Osteoblast (primary cell): ENCODE data around the gene DMKN. TPM values are rescaled to one million over a fixed set of nuclear protein-coding genes. Genes with fewer than 3 reads are reported as not detected.
A peak's percentile ranks its signal among the peaks of the same experiment; 100 is the strongest.

ENCODE experiments used
- DNase-seq: peaks from one replicate; pipeline ENCODE4 v3.0.0; 2011; ENCODE audit warnings: low spot score, mixed read lengths; ENCODE audit not compliant: insufficient read length; ENCODE audit errors: missing footprints
- H2AFZ ChIP-seq: 2 replicates; pipeline ENCODE4 v1.6.0; 2011; ENCODE audit warnings: mild to moderate bottlenecking, low read length
- H3K27ac ChIP-seq: 2 replicates; pipeline ENCODE4 v1.5.1; 2011; ENCODE audit warnings: mild to moderate bottlenecking, low read depth, low read length, moderate library complexity
- H3K27me3 ChIP-seq: 2 replicates; pipeline ENCODE4 v1.6.0; 2012; ENCODE audit warnings: mild to moderate bottlenecking, control low read depth, inconsistent platforms, low read length, moderate library complexity; ENCODE audit not compliant: insufficient read depth
- H3K36me3 ChIP-seq: 2 replicates; pipeline ENCODE4 v1.5.1; 2011; ENCODE audit warnings: mild to moderate bottlenecking, low read length, control low read depth, moderate library complexity; ENCODE audit not compliant: insufficient read depth
- H3K4me1 ChIP-seq: 2 replicates; pipeline ENCODE4 v1.5.1; 2011; ENCODE audit warnings: mild to moderate bottlenecking, low read length, control low read depth, moderate library complexity; ENCODE audit not compliant: insufficient read depth
- H3K4me2 ChIP-seq: 2 replicates; pipeline ENCODE4 v1.6.0; 2011; ENCODE audit warnings: mild to moderate bottlenecking, low read length; ENCODE audit not compliant: insufficient read depth
- H3K4me3 ChIP-seq: fragments of 200-600 bp; sonication (generic); 3 replicates; pipeline ENCODE4 v1.5.1; 2012; ENCODE audit warnings: mild to moderate bottlenecking, low read length, inconsistent platforms; ENCODE audit not compliant: insufficient read depth
- H3K79me2 ChIP-seq: 2 replicates; pipeline ENCODE4 v1.6.0; 2012; ENCODE audit warnings: mild to moderate bottlenecking, low read length, control low read depth, inconsistent platforms; ENCODE audit not compliant: insufficient read depth
- H3K9me3 ChIP-seq: 2 replicates; pipeline ENCODE4 v1.5.1; 2011; ENCODE audit warnings: low read depth, low read length, control low read depth
- H4K20me1 ChIP-seq: 2 replicates; pipeline ENCODE4 v1.6.0; 2012; ENCODE audit warnings: mild to moderate bottlenecking, low read length, control low read depth; ENCODE audit not compliant: insufficient read depth
- total RNA-seq: library from RNA; depleted of rRNA; stranded (reverse); fragments of >200 nt; gene quantifications from 2 replicates; pipeline ENCODE4 v1.2.3, GENCODE V29; 2012
- TF ChIP-seq, protein P1 (sequence below): IDR thresholded peaks from 2 replicates; pipeline ENCODE4 v1.5.1; 2011; ENCODE audit warnings: mild to moderate bottlenecking, low read depth, low read length, moderate library complexity; ENCODE audit errors: extremely low read depth

DMKN gene
- 24.2 and 30.9 TPM in 2 replicates for total RNA-seq

DNA sequence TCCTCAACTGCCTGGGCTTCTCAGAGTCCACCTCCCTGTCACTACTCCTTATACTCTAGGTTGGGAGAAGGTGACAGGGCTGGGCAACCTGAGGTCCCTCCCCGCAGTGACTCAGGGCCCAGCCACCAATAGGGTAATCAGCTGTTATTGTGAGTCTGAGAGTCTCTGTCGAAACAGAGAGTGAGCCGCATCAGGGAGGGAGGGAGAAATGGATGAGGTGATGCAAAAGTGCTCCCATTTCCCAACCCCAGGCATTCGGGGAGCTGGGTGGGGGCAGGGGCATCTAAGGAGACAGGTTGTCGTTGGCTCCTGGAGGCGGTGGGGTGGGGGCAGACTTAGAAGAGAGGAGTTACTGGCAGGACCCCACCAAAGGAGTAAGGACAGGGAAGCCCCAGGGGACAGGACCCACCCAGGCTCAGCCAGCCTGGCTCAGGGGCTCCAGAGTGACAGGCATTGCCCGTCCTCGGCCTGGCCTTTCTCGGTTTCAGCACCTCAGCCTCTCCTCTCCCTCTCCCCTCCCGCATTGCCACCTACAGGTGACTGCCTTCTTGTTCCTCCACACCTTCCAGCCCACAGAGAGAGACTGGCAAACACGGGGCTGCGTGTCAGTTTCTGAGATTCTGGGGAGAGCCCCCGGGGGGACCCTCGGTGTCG is at the start of gene DMKN:
Gene DMKN, minus strand, starts transcription at position 22 of the 654 bp plus-strand sequence. CDS start 174 bp downstream, outside the sequence.
- peak; percentile 97 for DNase-seq
- H3K4me2 ChIP-seq: peak within 1 kb of the TSS; percentile 72
- H3K27ac ChIP-seq: peak within 1 kb of the TSS; percentile 45

DNA sequence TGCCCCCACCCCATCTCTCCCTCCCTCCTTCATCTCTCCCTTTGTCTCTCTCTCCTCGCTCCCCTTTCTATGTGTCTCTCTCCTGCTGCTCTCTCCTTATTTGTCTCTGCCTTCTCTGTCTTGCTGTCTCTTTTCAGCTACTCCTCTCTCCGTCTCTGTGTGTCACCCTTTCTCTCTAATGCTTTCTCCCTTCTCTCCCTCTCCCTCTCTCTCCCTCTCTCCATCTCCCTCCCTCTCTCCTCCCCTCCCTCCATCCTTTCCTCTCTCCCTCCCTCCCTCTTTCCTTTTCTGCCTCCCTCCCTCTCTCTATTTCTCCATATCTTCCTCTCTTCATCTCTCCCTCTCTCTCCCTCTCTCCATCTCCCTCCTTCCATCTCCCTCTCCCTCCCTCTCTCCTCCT is 49.3 kb upstream of the DMKN start:
- TF ChIP-seq, protein P1, sequence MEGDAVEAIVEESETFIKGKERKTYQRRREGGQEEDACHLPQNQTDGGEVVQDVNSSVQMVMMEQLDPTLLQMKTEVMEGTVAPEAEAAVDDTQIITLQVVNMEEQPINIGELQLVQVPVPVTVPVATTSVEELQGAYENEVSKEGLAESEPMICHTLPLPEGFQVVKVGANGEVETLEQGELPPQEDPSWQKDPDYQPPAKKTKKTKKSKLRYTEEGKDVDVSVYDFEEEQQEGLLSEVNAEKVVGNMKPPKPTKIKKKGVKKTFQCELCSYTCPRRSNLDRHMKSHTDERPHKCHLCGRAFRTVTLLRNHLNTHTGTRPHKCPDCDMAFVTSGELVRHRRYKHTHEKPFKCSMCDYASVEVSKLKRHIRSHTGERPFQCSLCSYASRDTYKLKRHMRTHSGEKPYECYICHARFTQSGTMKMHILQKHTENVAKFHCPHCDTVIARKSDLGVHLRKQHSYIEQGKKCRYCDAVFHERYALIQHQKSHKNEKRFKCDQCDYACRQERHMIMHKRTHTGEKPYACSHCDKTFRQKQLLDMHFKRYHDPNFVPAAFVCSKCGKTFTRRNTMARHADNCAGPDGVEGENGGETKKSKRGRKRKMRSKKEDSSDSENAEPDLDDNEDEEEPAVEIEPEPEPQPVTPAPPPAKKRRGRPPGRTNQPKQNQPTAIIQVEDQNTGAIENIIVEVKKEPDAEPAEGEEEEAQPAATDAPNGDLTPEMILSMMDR: no peak
- H3K9me3 ChIP-seq: no peaks in the 10 kb centered on the region
- no peak overlapping the region for H3K4me3 ChIP-seq
- no peaks in the 10 kb centered on the region for H3K4me1 ChIP-seq
- no peak overlapping the region for H2AFZ ChIP-seq
- no peaks in the 10 kb centered on the region for H3K36me3 ChIP-seq
- H3K4me2 ChIP-seq: no peak overlapping the region
- no peak for DNase-seq
- no peaks in the 10 kb centered on the region for H3K79me2 ChIP-seq
- H3K27ac ChIP-seq: no peak overlapping the region
- H4K20me1 ChIP-seq: no peaks in the 10 kb centered on the region
- peaks cover 14% of the 10 kb centered on the region for H3K27me3 ChIP-seq

More for the DNA sequence above, at the start of gene DMKN:
- Histone ChIP-seq H3K9me3 (no peaks in the 10 kb centered on the region), H4K20me1 (no peaks in the 10 kb centered on the region), H3K36me3 (no peaks in the 10 kb centered on the region), H3K4me1 (peaks cover 26% of the 10 kb centered on the region), H3K4me3 (peak within 1 kb of the TSS; percentile 56), H2AFZ (peak within 1 kb of the TSS; percentile 69), H3K27me3 (peaks cover 22% of the 10 kb centered on the region), H3K79me2 (no peaks in the 10 kb centered on the region)
- TF ChIP-seq, protein P1: peak; percentile 5

- no peaks in the 10 kb centered on the region for H3K36me3 ChIP-seq
- H3K4me3 ChIP-seq: no peak overlapping the region
- no peaks in the 10 kb centered on the region for H3K4me1 ChIP-seq
- TF ChIP-seq, protein P1: no peak
- no peaks in the 10 kb centered on the region for H3K9me3 ChIP-seq
- no peak for DNase-seq
- H3K27ac ChIP-seq: no peak overlapping the region
- no peaks in the 10 kb centered on the region for H4K20me1 ChIP-seq
- H3K4me2 ChIP-seq: no peak overlapping the region
- no peak overlapping the region for H2AFZ ChIP-seq
- H3K27me3 ChIP-seq: peaks cover 16% of the 10 kb centered on the region
- H3K79me2 ChIP-seq: no peaks in the 10 kb centered on the region
Observed at GRCh38 chr19:35562336-35562735, 48.9 kb upstream of the DMKN start.

DNA sequence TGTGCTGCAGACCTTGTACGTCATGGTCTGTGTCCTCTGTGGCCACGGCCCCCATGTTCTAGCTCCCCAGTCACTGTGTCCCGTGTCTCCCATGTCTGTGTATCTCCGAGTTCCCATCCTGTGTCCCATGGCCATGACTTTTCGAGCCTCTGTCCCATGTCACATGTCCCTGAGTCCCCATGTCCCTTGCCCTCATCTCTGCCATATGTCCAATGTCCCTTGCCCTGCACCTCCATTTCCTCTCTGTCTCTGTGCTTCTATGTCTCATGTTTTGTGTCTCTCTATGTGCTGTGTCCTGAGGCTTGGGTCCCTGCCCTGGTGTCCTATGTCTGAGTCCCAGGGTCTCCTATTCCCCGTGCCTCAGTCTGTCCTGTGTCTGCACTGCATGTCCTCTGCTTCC is 48.0 kb upstream of the DMKN start:
- peak; percentile 58 for DNase-seq
- Histone ChIP-seq H3K27me3 (peaks cover 17% of the 10 kb centered on the region), H3K4me2 (no peak overlapping the region), H3K36me3 (no peaks in the 10 kb centered on the region), H4K20me1 (no peaks in the 10 kb centered on the region), H3K9me3 (no peaks in the 10 kb centered on the region), H3K4me1 (no peaks in the 10 kb centered on the region), H3K27ac (no peak overlapping the region), H3K4me3 (no peak overlapping the region), H2AFZ (no peak overlapping the region), H3K79me2 (no peaks in the 10 kb centered on the region)
- TF ChIP-seq, protein P1: no peak
